ENCODE results near the gene ARHGAP8.
"Not testable (repeated sequence)": the region's sequence is repeated elsewhere in the genome, so short reads cannot be mapped to it uniquely, and the experiment has no call there.

ARHGAP8 gene

GRCh38 chr22:44776605-44777363, 24.4 kb downstream of the ARHGAP8 start:
- no peak for DNase-seq

- no peak for DNase-seq
Measured at GRCh38 chr22:44777364-44777755, 25.0 kb downstream of the ARHGAP8 start.

GRCh38 chr22:44780876-44781449, 28.6 kb downstream of the ARHGAP8 start:
- DNase-seq = no peak

- no peak for DNase-seq
Measured at GRCh38 chr22:44782363-44782963, 30.1 kb downstream of the ARHGAP8 start.

- no peak for DNase-seq
Measured at GRCh38 chr22:44783091-44783490, 30.7 kb downstream of the ARHGAP8 start.

- no peak for DNase-seq
Measured at GRCh38 chr22:44783581-44783980, 31.2 kb downstream of the ARHGAP8 start.

- DNase-seq = no peak
Measured at GRCh38 chr22:44786136-44786535, 33.8 kb downstream of the ARHGAP8 start.

GRCh38 chr22:44786610-44787009, 34.2 kb downstream of the ARHGAP8 start:
- DNase-seq = no peak

GRCh38 chr22:44787832-44788231, 35.5 kb downstream of the ARHGAP8 start:
- DNase-seq = no peak

- no peak for DNase-seq
Measured at GRCh38 chr22:44793106-44793505, 40.7 kb downstream of the ARHGAP8 start.

- DNase-seq = no peak
Measured at GRCh38 chr22:44793506-44794172, 41.3 kb downstream of the ARHGAP8 start.

GRCh38 chr22:44795701-44796630, 43.6 kb downstream of the ARHGAP8 start:
- DNase-seq = no peak

- no peak for DNase-seq
Measured at GRCh38 chr22:44797181-44797725, 44.9 kb downstream of the ARHGAP8 start.

GRCh38 chr22:44799077-44799945, 46.9 kb downstream of the ARHGAP8 start:
- DNase-seq = no peak

GRCh38 chr22:44799946-44800634, 47.7 kb downstream of the ARHGAP8 start:
- not testable (repeated sequence) for DNase-seq

- no peak for DNase-seq
Measured at GRCh38 chr22:44801476-44801875, 49.1 kb downstream of the ARHGAP8 start.

GRCh38 chr22:44802071-44802700, 49.8 kb downstream of the ARHGAP8 start:
- no peak for DNase-seq

- no peak for DNase-seq
Measured at GRCh38 chr22:44802956-44803355, 50.6 kb downstream of the ARHGAP8 start.

GRCh38 chr22:44804327-44804726, 52.0 kb downstream of the ARHGAP8 start:
- DNase-seq = no peak

GRCh38 chr22:44805711-44806110, 53.3 kb downstream of the ARHGAP8 start:
- DNase-seq = no peak
